Measurements from ENCODE around the gene DDTL.
"Not testable (repeated sequence)": the region's sequence is repeated elsewhere in the genome, so short reads cannot be mapped to it uniquely, and the experiment has no call there.

DDTL gene

GRCh38 chr22:23970816-23971486 is 4.3 kb downstream of the DDTL start:
- no peak for DNase-seq

GRCh38 chr22:23971927-23972326 is 5.2 kb downstream of the DDTL start:
- not testable (repeated sequence) for DNase-seq

- DNase-seq: not testable (repeated sequence)
Measured at GRCh38 chr22:23974345-23974744, 7.7 kb downstream of the DDTL start, which contains the start of gene DDT. Gene DDT, minus strand, starts transcription at chr22:23974441. Its CDS starts 27 bp downstream, at chr22:23974414.

- not testable (repeated sequence) for DNase-seq
Measured at GRCh38 chr22:23974836-23975352, 8.2 kb downstream of the DDTL start.

- DNase-seq: not testable (repeated sequence)
Measured at GRCh38 chr22:23977304-23977703, 10.6 kb downstream of the DDTL start.

- not testable (repeated sequence) for DNase-seq
Measured at GRCh38 chr22:23979557-23980240, 13.0 kb downstream of the DDTL start, which contains the start of gene GSTT2. Gene GSTT2, plus strand, starts transcription at chr22:23980134.

GRCh38 chr22:23980567-23980966 is 13.9 kb downstream of the DDTL start:
- DNase-seq: not testable (repeated sequence)

- peak; percentile 60 to 83 for DNase-seq
Measured at GRCh38 chr22:23984430-23984829, 17.7 kb downstream of the DDTL start.

- DNase-seq: not testable (repeated sequence)
Measured at GRCh38 chr22:23986089-23986488, 19.4 kb downstream of the DDTL start.

GRCh38 chr22:23986538-23987178 is 20.0 kb downstream of the DDTL start:
- DNase-seq: not testable (repeated sequence)

- not testable (repeated sequence) for DNase-seq
Measured at GRCh38 chr22:23989583-23990244, 23.0 kb downstream of the DDTL start.

- DNase-seq: not testable (repeated sequence)
Measured at GRCh38 chr22:23993080-23993479, 26.4 kb downstream of the DDTL start.

GRCh38 chr22:23993581-23994177 is 27.0 kb downstream of the DDTL start:
- not testable (repeated sequence) for DNase-seq

GRCh38 chr22:23997092-23997491 is 30.4 kb downstream of the DDTL start:
- DNase-seq: no peak

GRCh38 chr22:23999779-24000178 is 33.1 kb downstream of the DDTL start:
- DNase-seq: not testable (repeated sequence)

GRCh38 chr22:24001314-24001713 is 34.6 kb downstream of the DDTL start:
- no peak for DNase-seq

GRCh38 chr22:24002272-24002671 is 35.6 kb downstream of the DDTL start:
- DNase-seq: no peak

- DNase-seq: no peak
Measured at GRCh38 chr22:24002851-24003250, 36.2 kb downstream of the DDTL start.

- no peak for DNase-seq
Measured at GRCh38 chr22:24003887-24004286, 37.2 kb downstream of the DDTL start.

- DNase-seq: peak; percentile 28 to 90
Measured at GRCh38 chr22:24005201-24005600, 38.5 kb downstream of the DDTL start, which contains the start of gene GSTT4. Gene GSTT4, minus strand, starts transcription at chr22:24005453. Its CDS starts 97 bp downstream, at chr22:24005356.

- no peak for DNase-seq
Measured at GRCh38 chr22:24006207-24006913, 39.7 kb downstream of the DDTL start.

GRCh38 chr22:24006914-24007214 is 40.2 kb downstream of the DDTL start:
- no peak for DNase-seq
